GM18867 (cell line): Measurements from ENCODE around the gene SARM1.

Experiments used
- ATAC-seq: cut with Tn5 transposase; IDR thresholded peaks from one replicate; pipeline ENCODE4 v1.9.1; 2021; ENCODE audit warnings: mild to moderate bottlenecking, moderate library complexity; ENCODE audit not compliant: unreplicated experiment

Gene SARM1

GRCh38 chr17:28392491-28392890 lies 21.0 kb downstream of the SARM1 start:
- no peak for ATAC-seq

- no peak for ATAC-seq
Measured at GRCh38 chr17:28394337-28395116, 23.0 kb downstream of the SARM1 start.

- no peak for ATAC-seq
Measured at GRCh38 chr17:28395426-28395825, 23.9 kb downstream of the SARM1 start.

GRCh38 chr17:28395968-28396367 lies 24.5 kb downstream of the SARM1 start:
- no peak for ATAC-seq

- ATAC-seq = no peak
Measured at GRCh38 chr17:28396635-28397239, 25.2 kb downstream of the SARM1 start.

GRCh38 chr17:28397275-28397674 lies 25.8 kb downstream of the SARM1 start:
- no peak for ATAC-seq

GRCh38 chr17:28397687-28398279 lies 26.3 kb downstream of the SARM1 start:
- no peak for ATAC-seq

GRCh38 chr17:28398280-28398981 lies 26.9 kb downstream of the SARM1 start:
- ATAC-seq = no peak

GRCh38 chr17:28399808-28400207 lies 28.3 kb downstream of the SARM1 start:
- ATAC-seq = no peak

- no peak for ATAC-seq
Measured at GRCh38 chr17:28402224-28402630, 30.7 kb downstream of the SARM1 start.

GRCh38 chr17:28402844-28403243 lies 31.4 kb downstream of the SARM1 start:
- ATAC-seq = no peak

GRCh38 chr17:28404007-28404406 lies 32.5 kb downstream of the SARM1 start:
- ATAC-seq = no peak

- ATAC-seq = no peak
Measured at GRCh38 chr17:28404461-28404811, 32.9 kb downstream of the SARM1 start.

- no peak for ATAC-seq
Measured at GRCh38 chr17:28404812-28405570, 33.5 kb downstream of the SARM1 start.

GRCh38 chr17:28405632-28406472 lies 34.4 kb downstream of the SARM1 start, which contains the start of gene SLC46A1:
TSS of gene SLC46A1 (minus strand) at chr17:28406212. CDS start at chr17:28406114, 98 bp downstream.
- ATAC-seq = peak; percentile 74

- ATAC-seq = no peak
Measured at GRCh38 chr17:28406473-28406814, 35.0 kb downstream of the SARM1 start.

- no peak for ATAC-seq
Measured at GRCh38 chr17:28407130-28407973, 35.9 kb downstream of the SARM1 start.

- ATAC-seq = no peak
Measured at GRCh38 chr17:28407974-28408306, 36.4 kb downstream of the SARM1 start.

GRCh38 chr17:28412099-28412498 lies 40.6 kb downstream of the SARM1 start:
- ATAC-seq = no peak
